Stimulated activated CD4-positive, alpha-beta T cell treated with anti-CD3 and anti-CD28 coated beads, Interleukin-2, amount 100 ng/mL, for 48 hours (primary cell): Measurements from ENCODE around the gene CMTM4.
"Not testable (repeated sequence)": the region's sequence is repeated elsewhere in the genome, so short reads cannot be mapped to it uniquely, and the experiment has no call there.

Experiments
- DNase-seq, 2 donors: peaks; one replicate each; pipeline ENCODE4 v3.0.0-alpha.2; 2020

Gene CMTM4

DNA sequence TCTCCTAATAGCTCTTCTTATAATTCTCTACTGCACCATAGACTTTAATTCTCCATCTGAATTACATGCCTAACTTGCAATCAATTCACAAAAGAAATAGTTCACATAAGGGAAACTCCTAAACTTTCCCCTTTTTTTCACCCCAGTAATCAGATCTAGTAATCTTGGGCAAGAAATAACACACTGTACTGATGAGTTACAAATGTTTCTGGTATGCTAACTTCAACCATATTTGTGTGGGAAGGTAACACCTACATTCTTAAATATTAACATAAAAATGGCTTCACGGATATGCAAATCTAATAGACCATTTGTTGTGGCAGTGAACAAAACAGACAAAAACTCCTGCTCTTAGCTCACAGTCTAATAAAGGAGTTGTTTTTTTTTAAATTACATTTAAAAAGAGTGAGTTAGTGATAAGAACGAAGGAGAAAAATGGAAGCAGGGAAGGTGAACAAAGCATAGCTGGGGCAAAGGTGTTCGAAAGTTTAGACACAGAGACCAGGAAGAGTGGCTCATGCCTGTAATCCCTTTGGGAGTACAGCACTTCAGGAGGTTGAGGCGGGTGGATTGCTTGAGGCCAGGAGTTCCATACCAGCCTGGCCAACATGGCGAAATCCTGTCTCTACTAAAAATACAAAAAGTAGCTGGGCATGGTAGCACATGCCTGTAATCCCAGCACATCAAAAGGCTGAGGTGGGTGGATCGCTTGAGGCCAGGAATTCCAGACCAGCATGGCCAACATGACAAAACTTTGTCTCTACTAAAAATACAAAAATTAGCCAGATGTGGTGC is 57.3 kb downstream of the CMTM4 start:
- DNase-seq, result no peak

DNA sequence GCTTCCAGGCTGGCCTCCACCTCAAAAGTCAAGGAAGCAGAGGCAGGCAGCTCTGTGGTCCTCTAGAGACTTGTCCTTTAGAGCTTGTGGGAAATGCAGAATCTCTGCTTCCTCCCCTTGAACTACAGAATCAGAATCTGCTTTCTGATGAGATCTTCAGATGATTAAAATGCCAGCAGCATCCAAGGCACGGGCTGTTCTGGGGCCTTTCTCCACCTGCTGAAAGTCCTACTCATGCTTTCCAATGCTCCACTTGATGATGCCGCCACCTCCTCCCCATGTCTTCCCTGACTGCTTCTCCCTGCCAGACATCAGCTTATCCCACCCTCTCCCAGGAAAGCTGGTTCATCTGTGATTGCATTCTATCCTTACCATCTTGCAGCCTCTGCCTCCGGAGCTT is 58.7 kb downstream of the CMTM4 start:
- DNase-seq, result no peak

GRCh38 chr16:66636199-66636598 is 60.3 kb downstream of the CMTM4 start:
- DNase-seq, result no peak

GRCh38 chr16:66635406-66635805 is 61.1 kb downstream of the CMTM4 start:
- no peak for DNase-seq

GRCh38 chr16:66634527-66635196 is 61.9 kb downstream of the CMTM4 start:
- no peak for DNase-seq

DNA sequence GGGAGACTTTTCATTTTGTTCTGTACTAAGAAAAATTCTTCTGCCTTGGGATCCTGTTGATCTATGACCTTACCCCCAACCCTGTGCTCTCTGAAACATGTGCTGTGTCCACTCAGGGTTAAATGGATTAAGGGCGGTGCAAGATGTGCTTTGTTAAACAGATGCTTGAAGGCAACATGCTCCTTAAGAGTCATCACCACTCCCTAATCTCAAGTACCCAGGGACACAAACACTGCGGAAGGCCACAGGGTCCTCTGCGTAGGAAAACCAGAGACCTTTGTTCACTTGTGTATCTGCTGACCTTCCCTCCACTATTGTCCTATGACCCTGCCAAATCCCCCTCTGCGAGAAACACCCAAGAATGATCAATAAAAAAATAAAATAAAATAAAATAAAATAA is 65.0 kb downstream of the CMTM4 start:
- not testable (repeated sequence) for DNase-seq

DNA sequence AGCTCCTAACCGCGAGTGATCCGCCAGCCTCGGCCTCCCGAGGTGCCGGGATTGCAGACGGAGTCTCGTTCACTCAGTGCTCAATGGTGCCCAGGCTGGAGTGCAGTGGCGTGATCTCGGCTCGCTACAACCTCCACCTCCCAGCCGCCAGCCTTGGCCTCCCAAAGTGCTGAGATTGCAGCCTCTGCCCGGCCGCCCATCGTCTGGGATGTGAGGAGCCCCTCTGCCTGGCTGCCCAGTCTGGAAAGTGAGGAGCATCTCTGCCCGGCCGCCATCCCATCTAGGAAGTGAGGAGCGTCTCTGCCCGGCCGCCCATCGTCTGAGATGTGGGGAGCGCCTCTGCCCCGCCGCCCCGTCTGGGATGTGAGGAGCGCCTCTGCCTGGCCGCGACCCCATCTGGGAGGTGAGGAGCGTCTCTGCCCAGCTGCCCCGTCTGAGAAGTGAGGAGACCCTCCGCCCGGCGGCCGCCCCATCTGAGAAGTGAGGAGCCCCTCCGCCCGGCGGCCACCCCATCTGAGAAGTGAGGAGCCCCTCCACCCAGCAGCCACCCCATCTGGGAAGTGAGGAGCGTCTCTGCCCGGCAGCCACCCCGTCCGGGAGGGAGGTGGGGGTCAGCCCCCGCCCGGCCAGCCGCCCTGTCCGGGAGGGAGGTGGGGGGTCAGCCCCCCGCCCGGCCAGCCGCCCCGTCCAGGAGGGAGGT is 65.8 kb downstream of the CMTM4 start:
- not testable (repeated sequence) for DNase-seq

GRCh38 chr16:66629856-66630255 is 66.7 kb downstream of the CMTM4 start:
- DNase-seq, result no peak

- DNase-seq, result not testable (repeated sequence)
These were observed 68.7 kb downstream of the CMTM4 start for GRCh38 chr16:66627611-66628378.

DNA sequence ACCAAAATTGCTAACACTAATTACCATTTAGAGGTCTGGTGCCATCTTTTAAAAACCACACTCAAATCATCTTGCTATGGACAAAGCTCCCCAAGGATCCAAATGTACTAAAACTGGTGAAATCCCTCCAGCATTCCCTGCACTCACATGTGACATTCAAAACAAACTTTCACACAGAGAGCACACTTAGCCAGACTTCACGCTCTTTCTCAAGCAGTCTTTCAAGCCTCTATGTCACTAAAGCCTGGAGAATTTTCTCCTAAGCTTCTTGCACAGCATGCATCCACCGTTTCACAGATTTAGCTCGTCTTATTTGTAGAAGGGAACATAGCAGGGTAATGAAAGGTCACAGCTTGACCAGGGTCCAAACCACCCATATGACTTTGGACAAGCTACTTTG is 72.8 kb downstream of the CMTM4 start:
- DNase-seq, result no peak

- DNase-seq, result no peak
These were observed 73.7 kb downstream of the CMTM4 start for GRCh38 chr16:66622863-66623262.

- DNase-seq, result no peak
These were observed 74.6 kb downstream of the CMTM4 start for GRCh38 chr16:66621973-66622372.

DNA sequence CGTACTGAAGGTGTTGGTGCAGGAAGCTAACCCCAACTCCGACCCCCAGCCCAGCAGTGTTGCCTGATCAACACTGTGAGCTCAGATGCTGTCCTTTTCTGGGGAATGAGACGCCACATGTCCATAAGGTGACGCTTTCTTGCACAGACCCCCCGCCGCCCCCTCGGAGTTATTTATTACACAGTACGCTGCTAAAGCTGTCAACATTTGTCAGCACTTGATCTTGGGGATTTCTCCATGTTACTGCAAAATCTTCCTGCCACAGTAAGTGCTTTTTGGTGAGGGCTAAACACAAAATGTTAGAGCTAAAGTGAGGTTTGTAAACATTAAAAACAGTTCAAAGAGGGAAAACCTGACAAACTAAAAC is 76.1 kb downstream of the CMTM4 start:
- no peak for DNase-seq

GRCh38 chr16:66619534-66620428 is 76.8 kb downstream of the CMTM4 start:
- DNase-seq, result no peak

- no peak for DNase-seq
These were observed 77.8 kb downstream of the CMTM4 start for GRCh38 chr16:66618588-66619375.

- no peak for DNase-seq
These were observed 78.8 kb downstream of the CMTM4 start for GRCh38 chr16:66617728-66618127.

- DNase-seq, result no peak
These were observed 79.5 kb downstream of the CMTM4 start for GRCh38 chr16:66617010-66617434.

- DNase-seq, result no peak
These were observed 80.0 kb downstream of the CMTM4 start for GRCh38 chr16:66616592-66616991.

DNA sequence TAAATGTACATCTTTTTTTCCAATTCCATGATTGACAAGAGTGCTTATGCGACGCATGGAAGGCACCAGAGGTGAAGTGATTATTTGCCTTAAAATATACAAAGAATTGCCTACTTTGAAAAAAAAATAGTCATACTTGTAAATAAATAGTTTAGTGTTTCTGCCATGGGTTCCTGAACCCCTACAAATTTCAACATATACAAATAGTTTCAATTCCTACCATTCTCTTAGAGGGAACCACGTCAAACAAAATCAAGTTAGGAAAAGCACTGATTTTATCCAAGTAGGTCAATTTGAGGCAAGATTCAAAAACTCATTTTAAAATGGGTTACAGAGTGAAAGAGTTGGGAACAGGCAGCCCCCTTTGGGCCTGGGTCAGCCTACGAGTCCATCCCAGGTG is 80.4 kb downstream of the CMTM4 start:
- DNase-seq, result no peak

DNA sequence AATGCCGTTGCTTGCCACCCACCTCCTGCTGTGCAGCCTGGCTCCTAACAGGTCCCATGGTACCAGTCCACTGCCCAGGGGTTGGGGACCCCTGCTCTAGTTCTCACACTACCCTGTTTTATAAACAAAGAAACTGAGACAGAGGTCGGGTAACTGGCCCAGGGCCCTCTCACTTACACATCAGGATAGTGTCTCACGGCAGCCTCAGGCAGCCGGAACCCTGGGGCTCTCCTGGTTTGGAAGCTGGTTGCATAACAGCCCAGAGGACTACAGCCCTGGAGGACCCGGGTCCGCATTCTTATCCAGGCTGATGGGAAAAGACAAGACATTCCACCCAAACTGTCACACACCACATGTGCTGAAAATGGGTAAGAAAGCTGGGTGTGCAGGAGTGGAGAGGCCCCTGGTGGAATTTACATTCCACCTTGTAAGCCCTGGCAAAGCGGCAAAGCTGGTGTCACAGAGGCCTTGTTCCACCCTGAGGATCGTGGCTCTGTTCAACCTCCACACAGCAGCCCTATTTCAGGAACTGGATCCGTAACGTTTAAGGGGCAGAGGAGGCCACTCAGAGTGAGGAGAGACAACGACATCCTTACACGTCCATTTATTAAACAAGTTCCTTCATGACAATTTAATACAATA is 82.3 kb downstream of the CMTM4 start:
- no peak for DNase-seq

GRCh38 chr16:66612422-66612821 is 84.1 kb downstream of the CMTM4 start:
- DNase-seq, result no peak
